Epithelial cell of esophagus (primary cell): ENCODE measurements around the gene DNLZ.
"Not testable (repeated sequence)": the region's sequence is repeated elsewhere in the genome, so short reads cannot be mapped to it uniquely, and the experiment has no call there.

Source experiments
- DNase-seq: peaks from one replicate; pipeline ENCODE4 v3.0.0; 2010; ENCODE audit warnings: low read depth
- H3K4me3 ChIP-seq: 2 replicates; pipeline ENCODE4 v1.5.1; 2011; ENCODE audit warnings: mild to moderate bottlenecking, low read length, control low read depth
- TF ChIP-seq, protein P1 (sequence below): IDR thresholded peaks from 2 replicates; pipeline ENCODE4 v1.5.1; 2011; ENCODE audit warnings: low read depth, mild to moderate bottlenecking, low read length, control low read depth, inconsistent platforms; ENCODE audit not compliant: insufficient read depth; ENCODE audit errors: missing control alignments

DNLZ gene

DNA sequence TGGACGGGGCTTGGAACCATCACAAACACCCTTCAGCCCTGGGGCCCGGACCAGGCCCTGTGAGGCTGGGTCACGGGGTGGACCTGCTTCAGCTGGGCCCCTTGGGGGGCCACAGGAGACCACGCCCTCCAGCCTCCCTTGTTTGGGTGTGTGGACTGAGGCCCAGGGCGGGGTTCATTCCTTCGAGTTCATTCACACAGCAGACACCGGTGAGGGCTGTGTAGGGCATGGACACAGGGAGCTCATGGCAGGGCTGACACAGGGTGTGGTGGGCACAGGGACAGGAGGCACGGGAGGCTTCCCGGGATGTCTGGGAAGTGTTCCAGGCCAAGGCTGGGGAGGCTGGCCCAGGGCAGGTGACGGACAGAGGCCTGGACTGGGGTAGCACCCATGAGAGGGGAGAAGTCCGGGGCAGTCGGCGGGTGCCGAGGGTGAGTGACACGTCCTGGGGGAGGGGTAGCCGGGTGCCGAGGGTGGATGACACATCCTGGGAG lies 8.9 kb downstream of the DNLZ start:
- TF ChIP-seq, protein P1, sequence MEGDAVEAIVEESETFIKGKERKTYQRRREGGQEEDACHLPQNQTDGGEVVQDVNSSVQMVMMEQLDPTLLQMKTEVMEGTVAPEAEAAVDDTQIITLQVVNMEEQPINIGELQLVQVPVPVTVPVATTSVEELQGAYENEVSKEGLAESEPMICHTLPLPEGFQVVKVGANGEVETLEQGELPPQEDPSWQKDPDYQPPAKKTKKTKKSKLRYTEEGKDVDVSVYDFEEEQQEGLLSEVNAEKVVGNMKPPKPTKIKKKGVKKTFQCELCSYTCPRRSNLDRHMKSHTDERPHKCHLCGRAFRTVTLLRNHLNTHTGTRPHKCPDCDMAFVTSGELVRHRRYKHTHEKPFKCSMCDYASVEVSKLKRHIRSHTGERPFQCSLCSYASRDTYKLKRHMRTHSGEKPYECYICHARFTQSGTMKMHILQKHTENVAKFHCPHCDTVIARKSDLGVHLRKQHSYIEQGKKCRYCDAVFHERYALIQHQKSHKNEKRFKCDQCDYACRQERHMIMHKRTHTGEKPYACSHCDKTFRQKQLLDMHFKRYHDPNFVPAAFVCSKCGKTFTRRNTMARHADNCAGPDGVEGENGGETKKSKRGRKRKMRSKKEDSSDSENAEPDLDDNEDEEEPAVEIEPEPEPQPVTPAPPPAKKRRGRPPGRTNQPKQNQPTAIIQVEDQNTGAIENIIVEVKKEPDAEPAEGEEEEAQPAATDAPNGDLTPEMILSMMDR, result no peak
- no peak overlapping the region for H3K4me3 ChIP-seq
- DNase-seq, result no peak

DNA sequence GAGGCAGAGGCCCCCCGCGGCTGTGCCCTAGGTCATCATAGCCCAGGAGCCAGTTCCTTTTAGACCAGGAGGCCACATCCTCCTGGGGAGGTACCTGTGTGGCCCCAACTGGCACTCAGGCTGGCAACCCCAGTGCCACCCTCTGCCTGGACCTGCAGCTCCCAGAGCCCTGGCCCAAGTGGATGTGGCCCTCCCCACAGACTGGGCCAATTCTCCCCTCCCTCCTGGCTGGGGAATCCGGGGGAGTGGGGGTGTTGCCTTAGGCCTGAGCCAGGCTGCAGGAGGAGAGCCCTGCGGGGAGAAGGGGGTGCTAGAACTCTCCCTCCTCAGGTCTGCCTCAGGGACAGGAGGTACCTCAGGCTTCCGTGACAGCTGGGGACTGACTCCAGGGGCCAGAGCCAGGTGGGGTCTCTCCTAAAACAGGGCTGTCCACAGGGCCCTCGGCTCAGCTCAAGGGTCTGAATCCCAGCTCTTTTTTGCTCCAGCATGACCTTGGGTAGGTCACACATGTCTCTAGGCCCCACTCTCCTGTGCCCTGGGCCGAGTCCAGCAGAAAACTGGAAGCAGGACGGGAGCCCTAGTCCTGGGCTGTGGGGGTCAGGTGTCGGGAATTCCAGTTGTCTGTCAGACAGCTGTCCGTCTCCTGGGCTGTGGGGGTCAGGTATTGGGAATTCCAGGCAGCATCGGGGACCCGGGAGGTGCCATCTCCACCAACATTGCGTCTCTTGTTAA lies 9.6 kb downstream of the DNLZ start:
- no peak for DNase-seq
- TF ChIP-seq, protein P1, result no peak
- no peak overlapping the region for H3K4me3 ChIP-seq

DNA sequence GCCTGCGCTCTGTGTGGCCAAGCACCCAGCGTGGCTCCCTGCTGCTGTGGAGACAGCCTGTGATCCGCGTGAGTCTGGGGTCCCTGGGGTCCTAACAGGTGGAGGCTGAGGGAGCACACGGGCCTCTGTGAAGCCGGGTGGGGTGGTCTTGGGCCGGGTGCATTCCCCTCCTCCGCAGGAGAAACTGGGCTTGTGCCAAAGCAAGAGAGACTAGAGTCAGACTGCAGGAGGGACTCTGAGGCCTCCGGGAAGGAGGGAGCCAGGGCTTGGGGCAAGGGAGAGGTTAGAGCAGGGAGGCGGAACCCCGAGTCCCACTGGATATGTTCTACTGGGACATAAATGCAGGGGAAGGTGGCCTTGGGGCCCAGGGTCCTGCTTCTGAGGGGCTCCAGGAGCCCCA lies 10.5 kb downstream of the DNLZ start:
- TF ChIP-seq, protein P1, result no peak
- H3K4me3 ChIP-seq, result no peak overlapping the region
- DNase-seq, result no peak

DNA sequence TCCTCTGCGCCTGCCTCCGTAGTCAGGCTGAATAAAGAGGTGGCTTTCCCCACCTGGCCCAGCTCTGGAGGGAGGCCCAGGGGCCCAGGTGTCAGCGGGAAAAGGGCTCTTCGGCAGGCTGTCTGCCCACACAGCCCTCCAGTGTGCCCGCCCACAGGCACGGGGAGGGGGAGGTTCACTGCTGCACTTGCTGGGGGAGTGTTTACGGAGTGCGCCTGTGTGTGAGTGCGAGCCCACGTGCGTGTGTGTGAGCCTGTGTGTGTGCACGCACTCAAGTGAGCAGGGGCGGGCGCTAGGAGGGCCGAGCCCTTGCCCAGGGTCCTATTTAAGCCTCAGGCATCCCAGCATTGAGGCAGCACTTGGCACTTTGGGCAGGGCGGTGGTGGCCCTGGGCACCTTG lies 10.9 kb downstream of the DNLZ start:
- no peak overlapping the region for H3K4me3 ChIP-seq

DNA sequence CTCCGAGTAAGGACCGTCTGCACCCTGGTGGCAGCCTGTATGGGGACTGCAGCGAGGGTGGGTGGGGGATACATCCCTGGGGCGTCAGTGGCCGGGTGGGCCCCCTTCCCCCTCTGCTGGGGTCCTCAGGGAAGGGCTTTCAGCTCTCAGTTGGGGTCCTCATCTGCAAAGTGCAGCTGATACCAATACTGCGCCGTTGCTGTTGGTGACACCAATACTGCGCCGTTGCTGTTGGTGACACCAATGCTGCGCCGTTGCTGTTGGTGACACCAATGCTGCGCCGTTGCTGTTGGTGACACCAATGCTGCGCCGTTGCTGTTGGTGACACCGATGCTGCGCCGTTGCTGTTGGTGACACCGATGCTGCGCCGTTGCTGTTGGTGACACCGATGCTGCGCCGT lies 11.7 kb downstream of the DNLZ start:
- DNase-seq, H3K4me3 ChIP-seq: not testable (repeated sequence)

More for the DNA sequence above, 10.9 kb downstream of the DNLZ start:
- no peak for DNase-seq
- TF ChIP-seq, protein P1, result no peak

DNA sequence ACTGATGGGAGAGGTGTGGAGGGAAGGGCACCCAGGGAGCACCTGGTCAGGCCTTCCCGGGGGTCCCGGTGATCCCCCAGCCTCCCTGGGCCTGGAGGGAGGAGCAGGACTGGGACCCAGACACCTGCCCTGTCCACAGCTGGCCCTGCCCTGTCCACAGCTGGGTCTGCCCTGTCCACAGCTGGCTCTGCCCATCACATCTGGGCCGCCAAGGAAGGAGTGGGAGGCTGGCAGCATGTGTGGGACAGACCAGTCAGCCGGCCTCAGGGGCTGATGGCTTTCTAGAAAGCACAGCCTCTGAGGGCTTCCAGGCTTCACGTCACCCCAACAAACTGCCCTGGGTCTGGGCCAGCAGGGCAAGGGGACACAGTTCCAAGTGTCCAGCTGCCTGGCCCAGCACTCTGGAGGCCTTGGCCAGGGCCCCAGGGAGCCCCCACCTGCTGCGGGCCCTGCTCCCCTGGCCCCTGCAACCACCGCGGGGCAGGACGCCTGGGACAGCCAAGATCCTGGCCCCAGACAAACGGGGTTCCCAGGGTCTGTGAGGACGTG lies 12.2 kb downstream of the DNLZ start:
- no peak overlapping the region for H3K4me3 ChIP-seq
- TF ChIP-seq, protein P1, result no peak
- DNase-seq, result no peak

DNA sequence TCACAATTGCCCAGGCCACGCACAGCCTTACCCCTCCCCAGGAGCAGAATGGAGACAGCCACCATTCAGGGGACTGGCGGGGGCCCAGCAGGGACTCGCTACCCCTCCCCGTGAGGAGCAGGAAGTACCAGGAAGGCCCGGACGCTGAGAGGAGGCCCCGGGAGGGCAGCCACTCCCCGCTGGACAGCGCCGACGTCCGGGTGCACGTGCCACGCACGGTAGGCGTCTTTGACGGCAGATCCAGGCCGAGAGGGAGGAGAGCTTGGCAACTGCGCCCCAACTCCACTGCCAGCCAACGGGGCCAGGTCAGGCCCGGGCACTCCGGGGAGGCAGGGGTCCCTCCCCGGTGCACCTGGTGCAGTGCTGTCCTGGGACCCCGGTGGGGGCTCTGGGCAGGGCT lies 14.0 kb downstream of the DNLZ start:
- TF ChIP-seq, protein P1, result no peak
- H3K4me3 ChIP-seq, result no peak overlapping the region
- DNase-seq, result no peak
